Common myeloid progenitor, CD34-positive (primary cell): ENCODE data around the gene KRT39.

Source experiments
- CTCF ChIA-PET: fragments of 350-600 bp; sonication (Branson Sonifier 250); formaldehyde crosslinking; loops from one replicate; lab custom pipeline; 2021; ENCODE audit warnings: antibody characterized with exemption; lab: Charles Lee
- POLR2A ChIA-PET: fragments of 350-600 bp; sonication (Branson Sonifier 250); formaldehyde crosslinking; loops from one replicate; lab custom pipeline; 2021; ENCODE audit warnings: antibody characterized with exemption; lab: Charles Lee
- DNase-seq, 3 donors: peaks; one replicate each; pipeline versions ENCODE4 v3.0.0 to v3.0.0-alpha.2; 2013
- H3K27ac ChIP-seq, 2 experiments: 1 replicate in 1 of 2; 2 replicates in 1 of 2; pipeline ENCODE4 v1.7.0; 2013; ENCODE audit warnings: inconsistent platforms in 2 of 2, low read length in 2 of 2, mild to moderate bottlenecking in 2 of 2, low read depth in 1 of 2, moderate library complexity in 1 of 2; ENCODE audit not compliant: severe bottlenecking in 2 of 2, insufficient read depth in 1 of 2, poor library complexity in 1 of 2
- H3K27me3 ChIP-seq, 5 experiments: replicated peaks in 2 of 5; 1 replicate in 3 of 5; 2 replicates in 2 of 5; pipeline versions ENCODE4 v1.6.1 to v1.7.0; 2013; ENCODE audit warnings: low read length in 4 of 5, mild to moderate bottlenecking in 2 of 5, moderate library complexity in 2 of 5, inconsistent platforms in 1 of 5; ENCODE audit not compliant: insufficient read depth in 5 of 5, control insufficient read depth in 4 of 5
- H3K36me3 ChIP-seq, 4 experiments: 1 replicate in 2 of 4; 2 replicates in 2 of 4; pipeline versions ENCODE4 v1.6.1 to v1.7.0; 2013; ENCODE audit warnings: low read length in 3 of 4, control low read depth in 1 of 4, mild to moderate bottlenecking in 1 of 4; ENCODE audit not compliant: control insufficient read depth in 4 of 4, insufficient read depth in 4 of 4
- H3K4me1 ChIP-seq, 4 experiments: 1 replicate in 3 of 4; 2 replicates in 1 of 4; pipeline versions ENCODE4 v1.6.1 to v1.7.1; 2013; ENCODE audit warnings: low read length in 3 of 4, mild to moderate bottlenecking in 3 of 4, control low read depth in 1 of 4, inconsistent platforms in 1 of 4, moderate library complexity in 1 of 4; ENCODE audit not compliant: control insufficient read depth in 4 of 4, insufficient read depth in 4 of 4; ENCODE audit errors: control extremely low read depth in 1 of 4
- H3K4me3 ChIP-seq, 7 experiments: 1 replicate in 4 of 7; 2 replicates in 3 of 7; pipeline versions ENCODE4 v1.5.1 to v1.7.0; 2013; ENCODE audit warnings: mild to moderate bottlenecking in 7 of 7, low read length in 6 of 7, moderate library complexity in 6 of 7, inconsistent platforms in 2 of 7, low read depth in 2 of 7, control low read depth in 1 of 7; ENCODE audit not compliant: insufficient read depth in 4 of 7, control insufficient read depth in 1 of 7; ENCODE audit errors: extremely low read depth in 1 of 7
- H3K9me3 ChIP-seq, 5 experiments: 1 replicate in 4 of 5; 2 replicates in 1 of 5; pipeline versions ENCODE4 v1.6.1 to v1.7.1; 2013; ENCODE audit warnings: low read length in 4 of 5, mild to moderate bottlenecking in 2 of 5, inconsistent platforms in 1 of 5, low read depth in 1 of 5, moderate library complexity in 1 of 5; ENCODE audit not compliant: control insufficient read depth in 4 of 5, insufficient read depth in 2 of 5; ENCODE audit errors: control extremely low read depth in 1 of 5
- WGBS: methylation state at CpG from one replicate; pipeline ENCODE4 v1.1.5; 2013; ENCODE audit not compliant: insufficient coverage; 5-methylcytosine and 5-hydroxymethylcytosine counted together

Gene KRT39

DNA sequence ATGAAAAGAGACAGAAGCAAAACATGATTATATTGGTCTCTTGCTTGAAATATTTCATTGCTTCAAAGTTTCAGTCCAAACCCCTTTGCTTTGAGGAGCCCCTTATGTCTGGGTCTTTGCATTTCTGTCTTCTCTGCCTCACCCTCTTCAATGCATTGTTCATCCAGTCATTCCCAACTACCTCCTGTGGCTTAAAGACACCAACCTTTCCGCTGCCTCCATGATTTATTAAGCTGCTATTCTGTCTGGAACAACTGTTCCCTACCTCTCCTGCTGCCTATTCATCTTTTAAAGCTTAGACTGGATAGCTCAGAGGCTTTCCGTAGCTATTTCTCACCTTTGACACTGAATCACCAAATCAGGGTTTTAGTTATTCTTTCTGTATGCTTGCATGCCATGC is 30.6 kb upstream of the KRT39 start:
- H3K4me3 ChIP-seq: no peak overlapping the region
- no peaks in the 10 kb centered on the region for H3K9me3 ChIP-seq
- ChIA-PET CTCF (no interaction called here), POLR2A (no interaction called here)
- WGBS: 100% methylated on average over 2 of the region's 2 CpGs
- DNase-seq: no peak
- H3K27me3 ChIP-seq: peaks cover 0 to 9% (median 5%) of the 10 kb centered on the region in 5 experiments
- no peaks in the 10 kb centered on the region for H3K4me1 ChIP-seq
- H3K27ac ChIP-seq: no peak overlapping the region
- H3K36me3 ChIP-seq: no peaks in the 10 kb centered on the region

DNA sequence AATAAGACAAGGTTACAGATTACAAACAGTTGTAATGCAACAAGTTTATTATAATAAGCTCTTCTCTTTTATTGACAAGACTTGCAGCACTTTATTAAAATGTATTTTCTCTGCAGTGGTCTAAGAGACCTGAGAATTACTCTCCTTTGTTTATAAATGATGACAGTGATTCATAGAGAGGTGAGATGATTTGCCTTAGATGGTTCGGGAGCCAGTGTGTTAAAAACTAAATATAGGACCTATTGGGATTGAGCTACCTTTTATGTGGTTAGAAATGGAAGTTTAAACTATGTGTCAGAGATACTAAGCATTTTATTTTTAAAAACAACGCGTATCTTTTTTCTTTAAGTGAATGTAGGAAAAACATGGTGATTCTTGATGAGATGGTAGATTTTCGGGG is 30.1 kb upstream of the KRT39 start:
- H3K36me3 ChIP-seq: no peaks in the 10 kb centered on the region
- no peak overlapping the region for H3K4me3 ChIP-seq
- peaks cover 0 to 9% (median 5%) of the 10 kb centered on the region in 5 experiments for H3K27me3 ChIP-seq
- no peaks in the 10 kb centered on the region for H3K4me1 ChIP-seq
- DNase-seq: no peak
- POLR2A ChIA-PET: no interaction called here
- 86% methylated on average over 1 of the region's 4 CpGs for WGBS
- CTCF ChIA-PET: interaction anchor here (0.7 kb wide), 1 partner anchor 498 kb away, joined by 3 read pairs; no protein-coding TSS in a partner anchor
- no peaks in the 10 kb centered on the region for H3K9me3 ChIP-seq
- H3K27ac ChIP-seq: no peak overlapping the region

DNA sequence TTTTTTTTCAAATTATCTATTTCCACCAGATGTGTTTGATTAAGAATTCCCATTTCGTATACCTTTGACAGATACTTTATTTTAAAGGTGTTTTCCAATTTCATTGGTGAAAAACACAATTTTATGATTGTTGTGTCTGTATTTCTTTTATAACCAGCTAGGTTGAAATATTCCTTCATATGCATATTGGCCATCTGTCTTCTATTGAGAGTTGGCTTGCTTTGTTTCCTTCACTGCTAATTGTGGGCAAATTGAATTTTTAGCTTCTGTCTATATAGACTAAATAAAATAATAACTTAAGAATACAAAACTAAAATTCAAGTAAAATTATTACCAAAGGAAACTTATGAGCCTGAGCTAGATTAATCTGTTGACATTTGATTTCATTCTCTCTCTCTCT is 28.4 kb upstream of the KRT39 start:
- POLR2A ChIA-PET: no interaction called here
- CTCF ChIA-PET: no interaction called here

DNA sequence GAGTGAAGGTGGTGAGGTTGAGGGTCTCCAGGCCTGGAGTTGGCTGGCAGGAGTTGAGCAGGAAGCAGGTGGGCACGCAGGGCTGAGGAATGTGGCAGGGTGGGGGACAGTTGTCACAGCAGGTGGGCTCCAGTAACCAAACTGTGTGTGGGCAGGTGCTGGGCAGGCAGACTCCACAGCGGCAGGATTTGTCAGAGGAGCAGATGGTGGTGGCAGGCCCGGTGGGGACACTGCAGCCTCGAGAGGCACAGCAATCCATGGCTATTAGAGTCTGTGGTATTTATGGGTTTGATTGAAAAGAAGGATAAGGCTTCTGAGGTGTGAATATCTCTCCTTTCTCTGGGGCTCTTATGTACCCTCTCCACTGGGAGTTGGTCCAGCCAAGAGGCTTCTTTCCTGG is 27.1 kb upstream of the KRT39 start, which contains the start of gene KRTAP3-3:
TSS of gene KRTAP3-3 (minus strand) at position 326 of the 400 bp plus-strand sequence. CDS start at position 259, 67 bp downstream.
- ChIA-PET CTCF (no interaction called here), POLR2A (no interaction called here)
- Histone ChIP-seq H3K27me3 (peaks cover 0 to 9% (median 5%) of the 10 kb centered on the region in 5 experiments), H3K27ac (no peak within 1 kb of the TSS), H3K36me3 (no peaks in the 10 kb centered on the region), H3K4me3 (no peak within 1 kb of the TSS), H3K4me1 (no peaks in the 10 kb centered on the region), H3K9me3 (peaks cover 0 to 1% (median 0%) of the 10 kb centered on the region in 5 experiments)
- DNase-seq: no peak
- WGBS: 87% methylated on average over 3 of the region's 4 CpGs

More for the DNA sequence above, 28.4 kb upstream of the KRT39 start:
- no CpG with 5 or more reads among the region's 1 CpG for whole genome bisulfite sequencing
- H3K27me3 ChIP-seq: peaks cover 0 to 9% (median 5%) of the 10 kb centered on the region in 5 experiments
- H3K36me3 ChIP-seq: no peaks in the 10 kb centered on the region
- H3K27ac ChIP-seq: no peak overlapping the region
- DNase-seq: no peak
- H3K9me3 ChIP-seq: peaks cover 0 to 1% (median 0%) of the 10 kb centered on the region in 5 experiments
- H3K4me1 ChIP-seq: no peaks in the 10 kb centered on the region
- H3K4me3 ChIP-seq: no peak overlapping the region

DNA sequence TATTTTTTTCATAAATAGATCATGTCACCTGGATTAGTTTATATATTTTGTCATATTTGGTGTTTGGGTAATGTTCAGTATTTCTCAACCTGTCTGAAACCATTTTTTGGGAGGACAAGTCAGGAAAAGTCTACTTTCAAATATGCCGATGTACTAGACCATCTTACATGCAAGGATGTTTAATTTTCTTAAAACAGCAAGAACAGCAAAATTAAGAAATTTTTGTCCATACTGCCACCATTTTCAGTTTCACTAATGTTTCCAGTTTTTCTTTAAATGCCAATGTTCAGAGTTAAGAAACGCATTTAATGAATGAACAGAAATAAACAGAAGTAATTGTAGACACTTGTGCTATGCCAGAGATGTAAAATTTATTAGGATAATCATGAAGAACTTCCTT is 26.3 kb upstream of the KRT39 start:
- no peak overlapping the region for H3K27ac ChIP-seq
- H3K36me3 ChIP-seq: no peaks in the 10 kb centered on the region
- DNase-seq: no peak
- H3K4me1 ChIP-seq: no peaks in the 10 kb centered on the region
- no peak overlapping the region for H3K4me3 ChIP-seq
- peaks cover 0 to 1% (median 0%) of the 10 kb centered on the region in 5 experiments for H3K9me3 ChIP-seq
- peaks cover 0 to 9% (median 5%) of the 10 kb centered on the region in 5 experiments for H3K27me3 ChIP-seq
- ChIA-PET CTCF (no interaction called here), POLR2A (no interaction called here)
- no CpG with 5 or more reads among the region's 2 CpGs for WGBS

GRCh38 chr17:40992666-40993065 is 25.9 kb upstream of the KRT39 start:
- Histone ChIP-seq H3K9me3 (peaks cover 0 to 1% (median 0%) of the 10 kb centered on the region in 5 experiments), H3K27me3 (peaks cover 0 to 9% (median 5%) of the 10 kb centered on the region in 5 experiments), H3K4me1 (no peaks in the 10 kb centered on the region), H3K36me3 (no peaks in the 10 kb centered on the region), H3K4me3 (no peak overlapping the region), H3K27ac (no peak overlapping the region)
- ChIA-PET CTCF (no interaction called here), POLR2A (no interaction called here)
- 100% methylated on average over 1 of the region's 3 CpGs for WGBS
- DNase-seq: no peak

DNA sequence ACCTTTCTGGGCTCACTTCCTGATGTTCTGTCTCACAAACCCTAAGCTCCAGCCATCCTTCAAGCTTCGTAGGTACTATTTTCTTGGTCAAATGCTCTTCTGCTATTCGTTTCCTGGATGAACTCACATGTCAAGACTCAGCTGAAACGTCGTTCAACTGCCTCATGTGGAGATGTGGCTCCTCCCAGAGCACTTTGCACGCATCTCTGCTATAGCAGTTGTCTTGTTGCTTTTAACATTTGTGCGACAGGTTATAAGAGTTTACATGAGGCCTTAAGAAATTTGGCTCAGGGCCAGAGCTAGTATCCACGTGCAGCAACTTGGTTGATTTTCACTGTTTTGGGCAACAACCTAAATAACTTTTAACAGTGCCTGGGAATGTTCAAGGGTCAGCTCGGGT is 20.2 kb upstream of the KRT39 start:
- ChIA-PET CTCF (no interaction called here), POLR2A (no interaction called here)
- Histone ChIP-seq H3K27ac (no peak overlapping the region), H3K36me3 (no peaks in the 10 kb centered on the region), H3K4me1 (no peaks in the 10 kb centered on the region), H3K4me3 (no peak overlapping the region), H3K9me3 (peaks cover 0 to 1% (median 0%) of the 10 kb centered on the region in 5 experiments), H3K27me3 (peaks cover 0 to 10% (median 4%) of the 10 kb centered on the region in 5 experiments)
- DNase-seq: no peak
- WGBS: 95% methylated on average over 8 of the region's 8 CpGs
